GM21360 (cell line): ENCODE data around the gene STAC3.

ENCODE experiments used
- ATAC-seq: cut with Tn5 transposase; IDR thresholded peaks from one replicate; pipeline ENCODE4 v1.9.1; 2021; ENCODE audit warnings: mild to moderate bottlenecking, moderate library complexity; ENCODE audit not compliant: unreplicated experiment

The STAC3 gene

GRCh38 chr12:57212701-57213057 is 38.3 kb downstream of the STAC3 start:
- ATAC-seq: no peak

GRCh38 chr12:57211791-57212700 is 38.9 kb downstream of the STAC3 start:
- ATAC-seq: no peak

- ATAC-seq: no peak
Observed at GRCh38 chr12:57210926-57211692, 39.9 kb downstream of the STAC3 start.

GRCh38 chr12:57210461-57210860 is 40.5 kb downstream of the STAC3 start:
- no peak for ATAC-seq

GRCh38 chr12:57209916-57210315 is 41.1 kb downstream of the STAC3 start:
- no peak for ATAC-seq

GRCh38 chr12:57208631-57209282 is 42.2 kb downstream of the STAC3 start:
- ATAC-seq: no peak

- no peak for ATAC-seq
Observed at GRCh38 chr12:57207731-57208630, 43.0 kb downstream of the STAC3 start.

GRCh38 chr12:57205931-57206330 is 45.1 kb downstream of the STAC3 start:
- no peak for ATAC-seq

GRCh38 chr12:57205186-57205585 is 45.8 kb downstream of the STAC3 start:
- ATAC-seq: no peak

GRCh38 chr12:57204454-57204853 is 46.5 kb downstream of the STAC3 start:
- no peak for ATAC-seq

GRCh38 chr12:57203791-57204190 is 47.2 kb downstream of the STAC3 start:
- ATAC-seq: no peak

GRCh38 chr12:57203201-57203600 is 47.8 kb downstream of the STAC3 start:
- no peak for ATAC-seq

GRCh38 chr12:57202321-57202720 is 48.7 kb downstream of the STAC3 start:
- ATAC-seq: no peak

GRCh38 chr12:57201631-57202030 is 49.4 kb downstream of the STAC3 start:
- ATAC-seq: no peak

GRCh38 chr12:57201219-57201618 is 49.8 kb downstream of the STAC3 start:
- no peak for ATAC-seq

GRCh38 chr12:57200497-57200896 is 50.5 kb downstream of the STAC3 start:
- ATAC-seq: no peak

GRCh38 chr12:57199191-57199590 is 51.8 kb downstream of the STAC3 start:
- no peak for ATAC-seq

GRCh38 chr12:57198329-57198728 is 52.7 kb downstream of the STAC3 start:
- no peak for ATAC-seq

- ATAC-seq: no peak
Observed at GRCh38 chr12:57196956-57197355, 54.0 kb downstream of the STAC3 start.

- no peak for ATAC-seq
Observed at GRCh38 chr12:57196439-57196838, 54.5 kb downstream of the STAC3 start.
